Neural cell (in vitro differentiated cells): ENCODE measurements around the gene CADM1. TPM values are rescaled to one million over a fixed set of nuclear protein-coding genes. Genes with fewer than 3 reads are reported as not detected.

Experiments used
- H2AFZ ChIP-seq: fragments of 200-600, 300-800 bp; sonication (generic), shearing (Covaris generic); 2 replicates; pipeline ENCODE4 v1.6.0; 2014; ENCODE audit warnings: low read depth, mild to moderate bottlenecking, antibody characterized with exemption, low read length, moderate library complexity
- H3F3A ChIP-seq: fragments of 200-600 bp; shearing (Covaris generic); 2 replicates; pipeline ENCODE4 v1.6.1; 2016; ENCODE audit warnings: mild to moderate bottlenecking, moderate library complexity, mixed read lengths, antibody characterized with exemption, low read length; ENCODE audit not compliant: insufficient read depth, poor library complexity, severe bottlenecking
- H3K27ac ChIP-seq: fragments of 200-600, 300-800 bp; sonication (generic), shearing (Covaris generic); 2 replicates; pipeline ENCODE4 v1.5.1; 2014; ENCODE audit warnings: mild to moderate bottlenecking, low read length, moderate library complexity
- H3K27me3 ChIP-seq: fragments of 300-800, 200-600 bp; sonication (generic), shearing (Covaris generic); 2 replicates; pipeline ENCODE4 v1.6.0; 2014; ENCODE audit warnings: mild to moderate bottlenecking, low read depth, low read length, moderate library complexity; ENCODE audit not compliant: insufficient read depth
- H3K36me3 ChIP-seq: fragments of 300-800, 200-600 bp; sonication (generic), shearing (Covaris generic); 2 replicates; pipeline ENCODE4 v1.5.1; 2014; ENCODE audit warnings: mild to moderate bottlenecking, antibody characterized with exemption, low read length, moderate library complexity; ENCODE audit not compliant: insufficient read depth
- H3K4me2 ChIP-seq: fragments of 300-800, 200-600 bp; sonication (generic), shearing (Covaris generic); 2 replicates; pipeline ENCODE4 v1.6.0; 2014; ENCODE audit warnings: mild to moderate bottlenecking, low read length
- H3K4me3 ChIP-seq: fragments of 300-800, 200-600 bp; sonication (generic), shearing (Covaris generic); 2 replicates; pipeline ENCODE4 v1.5.1; 2014; ENCODE audit warnings: mild to moderate bottlenecking, low read length, moderate library complexity
- H3K79me2 ChIP-seq: fragments of 200-600 bp; shearing (Covaris generic); replicated peaks from 2 replicates; pipeline ENCODE4 v1.6.0; 2014; ENCODE audit warnings: mild to moderate bottlenecking, low read length, moderate library complexity; ENCODE audit not compliant: insufficient read depth
- H3K9ac ChIP-seq: fragments of 300-800, 200-600 bp; sonication (generic), shearing (Covaris generic); 2 replicates; pipeline ENCODE4 v1.6.1; 2016; ENCODE audit warnings: mild to moderate bottlenecking, low read length, mixed read lengths
- H3K9me2 ChIP-seq: fragments of 200-600 bp; shearing (Covaris generic); 2 replicates; pipeline ENCODE4 v1.6.1; 2016; ENCODE audit warnings: mild to moderate bottlenecking, low read length, mixed read lengths; ENCODE audit not compliant: insufficient read depth
- H3K9me3 ChIP-seq: fragments of 200-600, 300-800 bp; sonication (generic), shearing (Covaris generic); 2 replicates; pipeline ENCODE4 v1.6.1; 2016; ENCODE audit warnings: mild to moderate bottlenecking, mixed run types, low read length, moderate library complexity, mixed read lengths
- H4K20me1 ChIP-seq: fragments of 200-600 bp; shearing (Covaris generic); 2 replicates; pipeline ENCODE4 v1.6.1; 2016; ENCODE audit warnings: mild to moderate bottlenecking, mixed run types; ENCODE audit not compliant: insufficient read depth
- EP300 ChIP-seq: fragments of 450-650 bp; conservative IDR thresholded peaks from 2 replicates; pipeline ENCODE4 v1.6.1; 2014; ENCODE audit warnings: antibody characterized with exemption, mild to moderate bottlenecking, moderate library complexity; ENCODE audit not compliant: poor library complexity, severe bottlenecking
- EZH2 ChIP-seq: fragments of 200-600, 300-800 bp; shearing (Covaris generic), sonication (generic); IDR thresholded peaks from 2 replicates; pipeline ENCODE4 v1.6.1; 2014; ENCODE audit warnings: antibody characterized with exemption, low read length, borderline replicate concordance, mild to moderate bottlenecking; ENCODE audit not compliant: insufficient read depth, poor library complexity, severe bottlenecking
- MXI1 ChIP-seq: fragments of 450-650 bp; conservative IDR thresholded peaks from 2 replicates; pipeline ENCODE4 v1.6.1; 2014; ENCODE audit warnings: antibody characterized with exemption, mild to moderate bottlenecking; ENCODE audit not compliant: poor library complexity, severe bottlenecking
- POLR2AphosphoS5 ChIP-seq: IDR thresholded peaks from 2 replicates; pipeline ENCODE4 v1.6.1; 2012
- RAD21 ChIP-seq: fragments of 450-650 bp; conservative IDR thresholded peaks from 2 replicates; pipeline ENCODE4 v1.6.1; 2014; ENCODE audit warnings: antibody characterized with exemption, mild to moderate bottlenecking, moderate library complexity
- SMC3 ChIP-seq: fragments of 450-650 bp; conservative IDR thresholded peaks from 2 replicates; pipeline ENCODE4 v1.6.1; 2014; ENCODE audit warnings: antibody characterized with exemption, mild to moderate bottlenecking, moderate library complexity; ENCODE audit not compliant: poor library complexity
- TAF1 ChIP-seq: IDR thresholded peaks from 2 replicates; pipeline ENCODE4 v1.6.1; 2012; ENCODE audit warnings: low read depth
- polyA plus RNA-seq: library from polyadenylated mRNA; depleted of rRNA; stranded (reverse); fragments of >200 nt; gene quantifications from 2 replicates; pipeline ENCODE4 v1.2.3, GENCODE V29; 2014
- TF ChIP-seq, protein P1 (sequence below): fragments of 450-650 bp; IDR thresholded peaks from 2 replicates; pipeline ENCODE4 v1.5.1; 2014; ENCODE audit warnings: antibody characterized with exemption, mild to moderate bottlenecking, moderate library complexity; ENCODE audit not compliant: poor library complexity, severe bottlenecking
- TF ChIP-seq, protein P2 (sequence below): IDR thresholded peaks from 2 replicates; pipeline ENCODE4 v1.6.1; 2012; ENCODE audit warnings: borderline replicate concordance

The CADM1 gene
- polyA plus RNA-seq, 1 donor from 2014 or later = 92.1 TPM

DNA sequence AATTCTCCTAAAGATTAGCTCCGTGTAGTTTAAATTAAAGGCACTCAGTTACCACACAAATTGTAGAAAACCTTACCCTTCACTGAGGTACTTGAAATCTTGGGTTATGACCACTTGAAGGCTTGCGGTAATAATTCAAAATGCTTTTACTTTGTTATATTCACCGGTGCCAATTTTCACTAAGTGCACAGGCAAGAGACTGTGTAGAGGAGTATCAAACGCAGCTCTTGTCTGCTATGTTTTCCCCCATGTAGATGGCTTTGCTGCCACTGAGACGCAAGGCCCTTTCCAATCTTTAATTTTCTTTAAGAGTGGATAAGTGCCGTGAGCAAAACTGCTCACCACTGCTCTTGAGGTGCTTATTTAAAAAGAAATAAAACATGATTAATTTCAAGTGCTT lies 155.8 kb downstream of the CADM1 start:
- no peaks in the 10 kb centered on the region for H3K36me3 ChIP-seq
- H2AFZ ChIP-seq = no peak overlapping the region
- no peaks in the 10 kb centered on the region for H3K79me2 ChIP-seq
- no peak overlapping the region for H3K9ac ChIP-seq
- H3K27me3 ChIP-seq = no peaks in the 10 kb centered on the region
- H3K4me3 ChIP-seq = no peak overlapping the region
- no peaks in the 10 kb centered on the region for H3K9me3 ChIP-seq
- H3K4me2 ChIP-seq = no peak overlapping the region
- H3F3A ChIP-seq = no peaks in the 10 kb centered on the region
- H4K20me1 ChIP-seq = peaks cover 4% of the 10 kb centered on the region
- no peak overlapping the region for H3K27ac ChIP-seq
- H3K9me2 ChIP-seq = no peaks in the 10 kb centered on the region
- TF ChIP-seq SMC3 = no peak
- TF ChIP-seq EZH2 = no peak
- no peak for TF ChIP-seq TAF1
- no peak for TF ChIP-seq POLR2AphosphoS5
- no peak for TF ChIP-seq EP300
- TF ChIP-seq, protein P1, sequence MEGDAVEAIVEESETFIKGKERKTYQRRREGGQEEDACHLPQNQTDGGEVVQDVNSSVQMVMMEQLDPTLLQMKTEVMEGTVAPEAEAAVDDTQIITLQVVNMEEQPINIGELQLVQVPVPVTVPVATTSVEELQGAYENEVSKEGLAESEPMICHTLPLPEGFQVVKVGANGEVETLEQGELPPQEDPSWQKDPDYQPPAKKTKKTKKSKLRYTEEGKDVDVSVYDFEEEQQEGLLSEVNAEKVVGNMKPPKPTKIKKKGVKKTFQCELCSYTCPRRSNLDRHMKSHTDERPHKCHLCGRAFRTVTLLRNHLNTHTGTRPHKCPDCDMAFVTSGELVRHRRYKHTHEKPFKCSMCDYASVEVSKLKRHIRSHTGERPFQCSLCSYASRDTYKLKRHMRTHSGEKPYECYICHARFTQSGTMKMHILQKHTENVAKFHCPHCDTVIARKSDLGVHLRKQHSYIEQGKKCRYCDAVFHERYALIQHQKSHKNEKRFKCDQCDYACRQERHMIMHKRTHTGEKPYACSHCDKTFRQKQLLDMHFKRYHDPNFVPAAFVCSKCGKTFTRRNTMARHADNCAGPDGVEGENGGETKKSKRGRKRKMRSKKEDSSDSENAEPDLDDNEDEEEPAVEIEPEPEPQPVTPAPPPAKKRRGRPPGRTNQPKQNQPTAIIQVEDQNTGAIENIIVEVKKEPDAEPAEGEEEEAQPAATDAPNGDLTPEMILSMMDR = no peak
- TF ChIP-seq, protein P2, sequence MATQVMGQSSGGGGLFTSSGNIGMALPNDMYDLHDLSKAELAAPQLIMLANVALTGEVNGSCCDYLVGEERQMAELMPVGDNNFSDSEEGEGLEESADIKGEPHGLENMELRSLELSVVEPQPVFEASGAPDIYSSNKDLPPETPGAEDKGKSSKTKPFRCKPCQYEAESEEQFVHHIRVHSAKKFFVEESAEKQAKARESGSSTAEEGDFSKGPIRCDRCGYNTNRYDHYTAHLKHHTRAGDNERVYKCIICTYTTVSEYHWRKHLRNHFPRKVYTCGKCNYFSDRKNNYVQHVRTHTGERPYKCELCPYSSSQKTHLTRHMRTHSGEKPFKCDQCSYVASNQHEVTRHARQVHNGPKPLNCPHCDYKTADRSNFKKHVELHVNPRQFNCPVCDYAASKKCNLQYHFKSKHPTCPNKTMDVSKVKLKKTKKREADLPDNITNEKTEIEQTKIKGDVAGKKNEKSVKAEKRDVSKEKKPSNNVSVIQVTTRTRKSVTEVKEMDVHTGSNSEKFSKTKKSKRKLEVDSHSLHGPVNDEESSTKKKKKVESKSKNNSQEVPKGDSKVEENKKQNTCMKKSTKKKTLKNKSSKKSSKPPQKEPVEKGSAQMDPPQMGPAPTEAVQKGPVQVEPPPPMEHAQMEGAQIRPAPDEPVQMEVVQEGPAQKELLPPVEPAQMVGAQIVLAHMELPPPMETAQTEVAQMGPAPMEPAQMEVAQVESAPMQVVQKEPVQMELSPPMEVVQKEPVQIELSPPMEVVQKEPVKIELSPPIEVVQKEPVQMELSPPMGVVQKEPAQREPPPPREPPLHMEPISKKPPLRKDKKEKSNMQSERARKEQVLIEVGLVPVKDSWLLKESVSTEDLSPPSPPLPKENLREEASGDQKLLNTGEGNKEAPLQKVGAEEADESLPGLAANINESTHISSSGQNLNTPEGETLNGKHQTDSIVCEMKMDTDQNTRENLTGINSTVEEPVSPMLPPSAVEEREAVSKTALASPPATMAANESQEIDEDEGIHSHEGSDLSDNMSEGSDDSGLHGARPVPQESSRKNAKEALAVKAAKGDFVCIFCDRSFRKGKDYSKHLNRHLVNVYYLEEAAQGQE = no peak
- TF ChIP-seq MXI1 = no peak
- no peak for TF ChIP-seq RAD21

DNA sequence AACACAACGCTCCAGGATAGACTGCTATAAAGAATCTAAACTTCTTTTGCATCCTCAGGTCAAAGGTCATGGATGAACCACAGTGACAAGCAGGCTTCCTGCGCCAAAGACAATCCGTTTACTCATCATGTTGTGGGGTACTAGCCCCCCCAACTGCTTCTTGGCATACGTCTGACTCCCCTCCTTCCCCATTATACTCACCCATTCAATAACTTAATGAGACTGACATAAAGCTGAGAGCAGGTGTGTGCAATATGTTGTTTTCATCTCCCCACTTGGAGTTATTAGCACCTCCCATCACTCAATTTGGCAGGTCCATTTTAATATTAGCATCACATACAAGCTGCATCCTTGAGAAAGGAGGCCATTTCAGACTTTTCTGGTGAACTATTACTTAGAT lies 157.1 kb downstream of the CADM1 start:
- Histone ChIP-seq H3K27ac (no peak overlapping the region), H2AFZ (no peak overlapping the region), H3K4me3 (no peak overlapping the region), H3K27me3 (no peaks in the 10 kb centered on the region), H3K79me2 (no peaks in the 10 kb centered on the region), H3K9ac (no peak overlapping the region), H3K9me2 (no peaks in the 10 kb centered on the region), H3F3A (no peaks in the 10 kb centered on the region), H4K20me1 (peaks cover 4% of the 10 kb centered on the region), H3K9me3 (no peaks in the 10 kb centered on the region), H3K4me2 (no peak overlapping the region), H3K36me3 (no peaks in the 10 kb centered on the region)
- TF ChIP-seq EZH2 = no peak
- no peak for TF ChIP-seq RAD21
- TF ChIP-seq POLR2AphosphoS5 = no peak
- TF ChIP-seq, protein P2 = no peak
